ENCODE data around the gene ZNF416. TPM values are rescaled to one million over a fixed set of nuclear protein-coding genes. Genes with fewer than 3 reads are reported as not detected.
A peak's percentile ranks its signal among the peaks of the same experiment; 100 is the strongest.

Gene ZNF416
- total RNA-seq, 1 donor from 2014 or later, result 7.8 TPM

- Histone ChIP-seq H3K4me1 (ENCODE audit: control insufficient read depth in 3 of 3, insufficient read depth in 3 of 3, low read length in 3 of 3) (peaks cover 21 to 34% (median 23%) of the 10 kb centered on the region in 3 donors), H3K27ac (ENCODE audit: low read depth, low read length) (peak within 1 kb of the TSS; percentile 53), H3K36me3 (ENCODE audit: control insufficient read depth in 3 of 3, insufficient read depth in 3 of 3, low read length in 3 of 3) (peaks cover 17 to 20% (median 20%) of the 10 kb centered on the region in 3 donors), H3K9ac (ENCODE audit: low read depth in 1 of 3, low read length in 3 of 3) (peak within 1 kb of the TSS; percentile 86 to 93 (median 89)), H3K27me3 (ENCODE audit: control insufficient read depth in 3 of 3, insufficient read depth in 3 of 3, low read length in 3 of 3) (no peaks in the 10 kb centered on the region), H3K9me3 (ENCODE audit: control insufficient read depth in 3 of 3, low read length in 3 of 3) (peaks cover 0 to 4% (median 2%) of the 10 kb centered on the region in 3 donors), H3K4me3 (ENCODE audit: low read length in 3 of 3) (peak within 1 kb of the TSS; percentile 94 to 98 (median 97))
Observed at GRCh38 chr19:57559404-57560025, 19.2 kb downstream of the ZNF416 start, which contains the start of gene ZNF550. TSS of gene ZNF550 (minus strand) at chr19:57559863. CDS start at chr19:57559682, 181 bp downstream.

GRCh38 chr19:57559008-57559403 lies 19.7 kb downstream of the ZNF416 start:
- Histone ChIP-seq H3K4me1 (ENCODE audit: control insufficient read depth in 3 of 3, insufficient read depth in 3 of 3, low read length in 3 of 3) (peaks cover 21 to 34% (median 23%) of the 10 kb centered on the region in 3 donors), H3K36me3 (ENCODE audit: control insufficient read depth in 3 of 3, insufficient read depth in 3 of 3, low read length in 3 of 3) (peaks cover 22 to 25% (median 25%) of the 10 kb centered on the region in 3 donors), H3K4me3 (ENCODE audit: low read length in 3 of 3) (peak overlapping the region; percentile 94 to 98 (median 97)), H3K9ac (ENCODE audit: low read depth in 1 of 3, low read length in 3 of 3) (peak overlapping the region; percentile 86 to 93 (median 89)), H3K27me3 (ENCODE audit: control insufficient read depth in 3 of 3, insufficient read depth in 3 of 3, low read length in 3 of 3) (no peaks in the 10 kb centered on the region), H3K27ac (ENCODE audit: low read depth, low read length) (peak overlapping the region; percentile 53), H3K9me3 (ENCODE audit: control insufficient read depth in 3 of 3, low read length in 3 of 3) (peaks cover 0 to 6% (median 2%) of the 10 kb centered on the region in 3 donors)

GRCh38 chr19:57558525-57558924 lies 20.2 kb downstream of the ZNF416 start:
- H3K36me3 ChIP-seq (ENCODE audit: control insufficient read depth in 3 of 3, insufficient read depth in 3 of 3, low read length in 3 of 3), result peaks cover 26 to 30% (median 26%) of the 10 kb centered on the region in 3 donors
- H3K4me3 ChIP-seq (ENCODE audit: low read length in 3 of 3), result peak overlapping the region; percentile 94 to 98 (median 97)
- H3K9ac ChIP-seq (ENCODE audit: low read depth in 1 of 3, low read length in 3 of 3), result peak overlapping the region; percentile 86 to 93 (median 89)
- H3K9me3 ChIP-seq (ENCODE audit: control insufficient read depth in 3 of 3, low read length in 3 of 3), result peaks cover 0 to 6% (median 2%) of the 10 kb centered on the region in 3 donors
- no peaks in the 10 kb centered on the region for H3K27me3 ChIP-seq (ENCODE audit: control insufficient read depth in 3 of 3, insufficient read depth in 3 of 3, low read length in 3 of 3)
- peaks cover 21 to 34% (median 23%) of the 10 kb centered on the region in 3 donors for H3K4me1 ChIP-seq (ENCODE audit: control insufficient read depth in 3 of 3, insufficient read depth in 3 of 3, low read length in 3 of 3)
- H3K27ac ChIP-seq (ENCODE audit: low read depth, low read length), result peak overlapping the region; percentile 53

DNA sequence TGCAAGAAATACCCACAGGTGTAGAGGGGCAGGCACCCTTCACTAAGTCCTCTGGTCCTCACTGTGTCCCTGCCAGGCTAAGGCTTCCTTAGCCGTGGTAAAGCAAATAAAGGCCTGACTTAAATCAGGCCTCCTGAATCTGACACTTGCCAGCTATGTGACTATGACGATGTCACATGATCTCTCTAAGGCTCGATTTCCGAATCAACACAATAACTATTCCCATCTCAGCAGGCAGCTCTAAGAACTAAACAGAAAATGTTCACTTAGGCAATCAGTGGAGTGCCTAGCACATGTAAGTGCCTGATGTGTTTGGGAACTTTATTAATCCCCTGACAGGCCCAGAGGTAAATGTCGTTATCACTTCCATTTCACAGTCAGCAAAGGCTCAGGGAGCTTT lies 21.1 kb downstream of the ZNF416 start:
- Histone ChIP-seq H3K27ac (ENCODE audit: low read depth, low read length) (no peak overlapping the region), H3K9me3 (ENCODE audit: control insufficient read depth in 3 of 3, low read length in 3 of 3) (peaks cover 0 to 8% (median 2%) of the 10 kb centered on the region in 3 donors), H3K4me1 (ENCODE audit: control insufficient read depth in 3 of 3, insufficient read depth in 3 of 3, low read length in 3 of 3) (peaks cover 21 to 34% (median 23%) of the 10 kb centered on the region in 3 donors), H3K27me3 (ENCODE audit: control insufficient read depth in 3 of 3, insufficient read depth in 3 of 3, low read length in 3 of 3) (no peaks in the 10 kb centered on the region), H3K36me3 (ENCODE audit: control insufficient read depth in 3 of 3, insufficient read depth in 3 of 3, low read length in 3 of 3) (peaks cover 33 to 39% (median 33%) of the 10 kb centered on the region in 3 donors), H3K9ac (ENCODE audit: low read depth in 1 of 3, low read length in 3 of 3) (peak overlapping the region in 1 of 3 donors; percentile 93), H3K4me3 (ENCODE audit: low read length in 3 of 3) (peak overlapping the region in 1 of 3 donors; percentile 25)

DNA sequence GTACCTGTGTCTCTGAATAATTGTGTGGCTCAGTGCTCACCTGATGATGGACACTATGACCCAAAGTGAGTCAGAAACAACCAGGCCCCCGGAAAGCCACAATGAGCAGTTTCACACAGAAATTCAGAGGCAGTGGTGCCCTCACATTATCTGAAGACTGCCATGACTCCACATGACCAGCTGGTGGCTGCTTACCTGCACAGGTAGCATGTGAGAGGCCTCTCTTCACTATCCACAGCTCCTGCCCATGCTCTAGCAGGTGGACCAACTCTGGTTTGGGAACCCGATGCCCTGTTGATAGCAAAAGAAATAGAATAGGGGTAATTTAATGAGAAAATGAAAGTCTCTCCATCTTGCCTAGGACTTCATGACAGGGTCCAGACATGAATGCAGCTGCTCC lies 26.3 kb downstream of the ZNF416 start:
- Histone ChIP-seq H3K9me3 (ENCODE audit: control insufficient read depth in 3 of 3, low read length in 3 of 3) (peaks cover 7 to 41% (median 15%) of the 10 kb centered on the region in 3 donors), H3K4me1 (ENCODE audit: control insufficient read depth in 3 of 3, insufficient read depth in 3 of 3, low read length in 3 of 3) (peaks cover 0 to 2% (median 0%) of the 10 kb centered on the region in 3 donors), H3K36me3 (ENCODE audit: control insufficient read depth in 3 of 3, insufficient read depth in 3 of 3, low read length in 3 of 3) (peaks cover 72 to 84% (median 74%) of the 10 kb centered on the region in 3 donors)

GRCh38 chr19:57546513-57546912 lies 32.2 kb downstream of the ZNF416 start:
- H3K27ac ChIP-seq (ENCODE audit: low read depth, low read length), result no peak overlapping the region
- H3K27me3 ChIP-seq (ENCODE audit: control insufficient read depth in 3 of 3, insufficient read depth in 3 of 3, low read length in 3 of 3), result no peaks in the 10 kb centered on the region
- H3K9me3 ChIP-seq (ENCODE audit: control insufficient read depth in 3 of 3, low read length in 3 of 3), result peaks cover 13 to 67% (median 22%) of the 10 kb centered on the region in 3 donors
- no peaks in the 10 kb centered on the region for H3K4me1 ChIP-seq (ENCODE audit: control insufficient read depth in 3 of 3, insufficient read depth in 3 of 3, low read length in 3 of 3)
- peaks cover 64 to 84% (median 71%) of the 10 kb centered on the region in 3 donors for H3K36me3 ChIP-seq (ENCODE audit: control insufficient read depth in 3 of 3, insufficient read depth in 3 of 3, low read length in 3 of 3)
- H3K4me3 ChIP-seq (ENCODE audit: low read length in 3 of 3), result peak overlapping the region in 1 of 3 donors; percentile 61
- H3K9ac ChIP-seq (ENCODE audit: low read depth in 1 of 3, low read length in 3 of 3), result no peak overlapping the region

More for the DNA sequence above, 26.3 kb downstream of the ZNF416 start:
- H3K27ac ChIP-seq (ENCODE audit: low read depth, low read length), result no peak overlapping the region
- peak overlapping the region in 1 of 3 donors; percentile 45 for H3K4me3 ChIP-seq (ENCODE audit: low read length in 3 of 3)
- H3K27me3 ChIP-seq (ENCODE audit: control insufficient read depth in 3 of 3, insufficient read depth in 3 of 3, low read length in 3 of 3), result no peaks in the 10 kb centered on the region
- no peak overlapping the region for H3K9ac ChIP-seq (ENCODE audit: low read depth in 1 of 3, low read length in 3 of 3)

DNA sequence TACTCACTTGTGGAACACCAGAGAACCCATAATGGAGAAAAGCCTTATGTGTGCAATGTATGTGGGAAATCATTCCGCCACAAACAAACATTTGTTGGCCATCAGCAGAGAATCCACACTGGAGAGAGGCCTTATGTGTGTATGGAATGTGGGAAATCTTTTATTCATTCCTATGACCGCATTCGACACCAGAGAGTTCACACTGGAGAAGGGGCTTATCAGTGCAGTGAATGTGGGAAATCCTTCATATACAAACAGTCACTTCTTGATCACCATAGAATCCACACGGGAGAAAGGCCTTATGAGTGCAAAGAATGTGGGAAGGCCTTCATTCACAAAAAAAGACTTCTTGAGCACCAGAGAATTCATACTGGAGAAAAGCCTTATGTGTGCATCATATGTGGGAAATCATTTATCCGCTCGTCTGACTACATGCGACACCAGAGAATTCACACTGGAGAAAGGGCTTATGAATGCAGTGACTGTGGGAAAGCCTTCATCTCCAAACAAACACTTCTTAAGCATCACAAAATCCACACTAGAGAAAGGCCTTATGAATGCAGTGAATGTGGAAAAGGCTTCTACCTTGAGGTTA lies 40.7 kb downstream of the ZNF416 start:
- Histone ChIP-seq H3K4me1 (ENCODE audit: control insufficient read depth in 3 of 3, insufficient read depth in 3 of 3, low read length in 3 of 3) (no peaks in the 10 kb centered on the region), H3K36me3 (ENCODE audit: control insufficient read depth in 3 of 3, insufficient read depth in 3 of 3, low read length in 3 of 3) (peaks cover 68 to 79% (median 74%) of the 10 kb centered on the region in 3 donors), H3K9me3 (ENCODE audit: control insufficient read depth in 3 of 3, low read length in 3 of 3) (peaks cover 37 to 74% (median 41%) of the 10 kb centered on the region in 3 donors), H3K27ac (ENCODE audit: low read depth, low read length) (no peak overlapping the region), H3K4me3 (ENCODE audit: low read length in 3 of 3) (peak overlapping the region in 1 of 3 donors; percentile 50), H3K9ac (ENCODE audit: low read depth in 1 of 3, low read length in 3 of 3) (no peak overlapping the region), H3K27me3 (ENCODE audit: control insufficient read depth in 3 of 3, insufficient read depth in 3 of 3, low read length in 3 of 3) (no peaks in the 10 kb centered on the region)

GRCh38 chr19:57527136-57527881 lies 51.4 kb downstream of the ZNF416 start, which contains the start of gene ZNF549:
TSS of gene ZNF549 (plus strand) at chr19:57527356. CDS start at chr19:57527574, 218 bp downstream.
- Histone ChIP-seq H3K9ac (ENCODE audit: low read depth in 1 of 3, low read length in 3 of 3) (peak within 1 kb of the TSS; percentile 91 to 96 (median 95)), H3K9me3 (ENCODE audit: control insufficient read depth in 3 of 3, low read length in 3 of 3) (peaks cover 0 to 8% (median 6%) of the 10 kb centered on the region in 3 donors), H3K4me1 (ENCODE audit: control insufficient read depth in 3 of 3, insufficient read depth in 3 of 3, low read length in 3 of 3) (peaks cover 5 to 13% (median 9%) of the 10 kb centered on the region in 3 donors), H3K27me3 (ENCODE audit: control insufficient read depth in 3 of 3, insufficient read depth in 3 of 3, low read length in 3 of 3) (no peaks in the 10 kb centered on the region), H3K27ac (ENCODE audit: low read depth, low read length) (peak within 1 kb of the TSS; percentile 71), H3K36me3 (ENCODE audit: control insufficient read depth in 3 of 3, insufficient read depth in 3 of 3, low read length in 3 of 3) (peaks cover 8 to 15% (median 13%) of the 10 kb centered on the region in 3 donors), H3K4me3 (ENCODE audit: low read length in 3 of 3) (peak within 1 kb of the TSS; percentile 85 to 96 (median 91))

Data from skeletal muscle tissue (tissue), 4 donors.